22Rv1 (cell line): ENCODE measurements around the gene FAM3A.
"Not testable (repeated sequence)": the region's sequence is repeated elsewhere in the genome, so short reads cannot be mapped to it uniquely, and the experiment has no call there.

Experiments
- ZFX ChIP-seq: fragments of 450-650 bp; IDR thresholded peaks from 2 replicates; pipeline ENCODE4 v1.6.1; 2017; ENCODE audit warnings: antibody characterized with exemption, borderline replicate concordance
- TF ChIP-seq, protein P1 (sequence below): fragments of 450-650 bp; IDR thresholded peaks from 2 replicates; pipeline ENCODE4 v1.5.1; 2017; ENCODE audit warnings: mild to moderate bottlenecking

DNA sequence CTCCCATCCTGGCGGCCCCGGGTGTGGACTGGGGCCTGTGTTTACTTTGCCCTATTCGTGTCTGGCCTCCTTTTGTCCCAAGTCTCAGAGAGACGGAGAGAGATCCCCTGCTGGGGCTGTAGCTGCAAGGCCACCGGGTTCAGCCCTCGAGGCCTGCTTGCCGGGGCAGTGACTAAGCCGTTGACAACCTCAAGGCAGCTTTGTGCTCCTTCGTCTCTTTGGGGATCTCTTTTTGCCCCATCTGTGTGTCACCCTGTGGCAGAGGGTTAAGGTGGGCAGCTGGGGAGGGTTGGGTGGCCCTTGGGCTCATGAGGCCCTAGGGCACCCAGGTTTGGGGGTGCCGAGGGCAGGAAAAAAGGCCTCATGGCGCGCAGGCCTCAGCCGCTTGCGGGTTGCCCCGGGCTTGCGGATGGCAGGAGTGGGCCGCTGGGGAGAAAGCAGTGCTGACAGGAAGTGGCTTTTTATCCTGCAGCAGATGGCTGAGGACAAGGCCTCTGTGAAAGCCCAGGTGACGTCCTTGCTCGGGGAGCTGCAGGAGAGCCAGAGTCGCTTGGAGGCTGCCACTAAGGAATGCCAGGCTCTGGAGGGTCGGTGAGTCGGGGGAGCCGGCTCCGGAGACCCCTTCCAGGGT is 42.1 kb upstream of the FAM3A start:
- TF ChIP-seq, protein P1, sequence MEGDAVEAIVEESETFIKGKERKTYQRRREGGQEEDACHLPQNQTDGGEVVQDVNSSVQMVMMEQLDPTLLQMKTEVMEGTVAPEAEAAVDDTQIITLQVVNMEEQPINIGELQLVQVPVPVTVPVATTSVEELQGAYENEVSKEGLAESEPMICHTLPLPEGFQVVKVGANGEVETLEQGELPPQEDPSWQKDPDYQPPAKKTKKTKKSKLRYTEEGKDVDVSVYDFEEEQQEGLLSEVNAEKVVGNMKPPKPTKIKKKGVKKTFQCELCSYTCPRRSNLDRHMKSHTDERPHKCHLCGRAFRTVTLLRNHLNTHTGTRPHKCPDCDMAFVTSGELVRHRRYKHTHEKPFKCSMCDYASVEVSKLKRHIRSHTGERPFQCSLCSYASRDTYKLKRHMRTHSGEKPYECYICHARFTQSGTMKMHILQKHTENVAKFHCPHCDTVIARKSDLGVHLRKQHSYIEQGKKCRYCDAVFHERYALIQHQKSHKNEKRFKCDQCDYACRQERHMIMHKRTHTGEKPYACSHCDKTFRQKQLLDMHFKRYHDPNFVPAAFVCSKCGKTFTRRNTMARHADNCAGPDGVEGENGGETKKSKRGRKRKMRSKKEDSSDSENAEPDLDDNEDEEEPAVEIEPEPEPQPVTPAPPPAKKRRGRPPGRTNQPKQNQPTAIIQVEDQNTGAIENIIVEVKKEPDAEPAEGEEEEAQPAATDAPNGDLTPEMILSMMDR: not testable (repeated sequence)
- TF ChIP-seq ZFX: not testable (repeated sequence)
